HCT116 (cell line): ENCODE data around the gene ADCY1. TPM values are rescaled to one million over a fixed set of nuclear protein-coding genes. Genes with fewer than 3 reads are reported as not detected.

ENCODE experiments used
- ATAC-seq: fragments of 200-7000 bp; cut with Tn5 transposase; 2 replicates; pipeline ENCODE4 v1.9.1; 2020; ENCODE audit warnings: mild to moderate bottlenecking, moderate library complexity
- BruUV-seq: library from RNA; stranded (reverse); fragments of 400-500 nt; replicated peaks from 2 replicates; lab custom pipeline; 2021; lab: Mats Ljungman, UMichigan
- CTCF ChIA-PET: fragments of 300-600 bp; sonication (Branson Sonifier 250); formaldehyde crosslinking; loops from one replicate; lab custom pipeline; 2021; ENCODE audit warnings: antibody characterized with exemption; lab: Charles Lee
- POLR2A ChIA-PET: fragments of 300-600, 350-600 bp; sonication (Branson Sonifier 250); formaldehyde crosslinking; loops from one replicate; lab custom pipeline; 2021; ENCODE audit warnings: antibody characterized with exemption; lab: Charles Lee
- RAD21 ChIA-PET, 2 experiments: fragments of 300-600 bp; sonication (Branson Sonifier 250); formaldehyde crosslinking; loops; one replicate each; lab custom pipeline; 2023; ENCODE audit warnings: low total read pairs in 2 of 2; ENCODE audit not compliant: uncharacterized antibody in 2 of 2, unreplicated experiment in 2 of 2, low non-redundant PET in 1 of 2; lab: Charles Lee
- DNase-seq: peaks from one replicate; pipeline ENCODE4 v3.0.0-alpha.2; 2010; ENCODE audit warnings: low read depth, low spot score
- H2AFZ ChIP-seq: fragments of 200-600 bp; shearing (Covaris generic), sonication (generic); 2 replicates; pipeline ENCODE4 v1.6.1; 2017; ENCODE audit warnings: low read depth, mixed run types, mixed read lengths, antibody characterized with exemption, low read length; ENCODE audit not compliant: poor library complexity, severe bottlenecking
- H3K27ac ChIP-seq: 2 replicates; pipeline ENCODE4 v1.5.1; 2012; ENCODE audit warnings: low read depth, low read length
- H3K27me3 ChIP-seq: fragments of 200-600 bp; sonication (generic); 2 replicates; pipeline ENCODE4 v1.6.1; 2016; ENCODE audit warnings: mixed run types, low read length, mixed read lengths; ENCODE audit not compliant: insufficient read depth
- H3K36me3 ChIP-seq, 2 experiments: fragments of 200-500 bp in 1 of 2; fragments of 200-600 bp in 1 of 2; sonication (Bioruptor generic) in 1 of 2; sonication (generic) in 1 of 2; 2 replicates each; pipeline versions ENCODE4 v1.5.1 to v1.6.1; 2014 to 2016; ENCODE audit warnings: low read length in 2 of 2, inconsistent platforms in 1 of 2, mixed read lengths in 1 of 2, mixed run types in 1 of 2; ENCODE audit not compliant: insufficient read depth in 2 of 2, control insufficient read depth in 1 of 2
- H3K4me1 ChIP-seq, 2 experiments: fragments of 200-600 bp in 1 of 2; sonication (generic) in 1 of 2; 2 replicates each; pipeline versions ENCODE4 v1.5.1 to v1.6.1; 2012 to 2017; ENCODE audit warnings: low read length in 2 of 2, inconsistent platforms in 1 of 2, mild to moderate bottlenecking in 1 of 2, mixed read lengths in 1 of 2, mixed run types in 1 of 2, moderate library complexity in 1 of 2; ENCODE audit not compliant: insufficient read depth in 2 of 2, control insufficient read depth in 1 of 2
- H3K4me2 ChIP-seq: fragments of 200-600 bp; sonication (generic); 2 replicates; pipeline ENCODE4 v1.6.1; 2017; ENCODE audit warnings: mixed run types, low read length, mixed read lengths
- H3K4me3 ChIP-seq, 2 experiments: fragments of 200-600 bp in 1 of 2; sonication (generic) in 1 of 2; replicated peaks in 1 of 2; 2 replicates each; pipeline ENCODE4 v1.5.1; 2011 to 2016; ENCODE audit warnings: low read length in 2 of 2, control low read depth in 1 of 2, low read depth in 1 of 2, mild to moderate bottlenecking in 1 of 2, mixed read lengths in 1 of 2, mixed run types in 1 of 2
- H3K79me2 ChIP-seq: fragments of 200-600 bp; sonication (generic); 2 replicates; pipeline ENCODE4 v1.6.1; 2017; ENCODE audit warnings: mild to moderate bottlenecking, mixed run types, low read length, moderate library complexity, mixed read lengths; ENCODE audit not compliant: insufficient read depth
- H3K9ac ChIP-seq: fragments of 200-600 bp; sonication (generic); 2 replicates; pipeline ENCODE4 v1.6.1; 2016; ENCODE audit warnings: low read length, mixed read lengths
- H3K9me2 ChIP-seq: fragments of 200-600 bp; sonication (generic), shearing (Covaris generic); 2 replicates; pipeline ENCODE4 v1.6.1; 2017; ENCODE audit warnings: mixed run types, mild to moderate bottlenecking, moderate library complexity; ENCODE audit not compliant: insufficient read depth
- H3K9me3 ChIP-seq, 2 experiments: fragments of 200-500 bp in 1 of 2; fragments of 200-600 bp in 1 of 2; sonication (Bioruptor generic) in 1 of 2; sonication (generic) in 1 of 2; 2 replicates each; pipeline ENCODE4 v1.6.1; 2014 to 2017; ENCODE audit warnings: low read length in 2 of 2, mixed read lengths in 2 of 2, inconsistent platforms in 1 of 2, low read depth in 1 of 2, mild to moderate bottlenecking in 1 of 2, mixed run types in 1 of 2, moderate library complexity in 1 of 2; ENCODE audit not compliant: control insufficient read depth in 1 of 2, insufficient read depth in 1 of 2
- H4K20me1 ChIP-seq: fragments of 200-600 bp; sonication (generic), shearing (Covaris generic); 2 replicates; pipeline ENCODE4 v1.6.1; 2017; ENCODE audit warnings: mixed run types, mild to moderate bottlenecking, moderate library complexity; ENCODE audit not compliant: insufficient read depth
- ATF3 ChIP-seq: IDR thresholded peaks from 2 replicates; pipeline ENCODE4 v1.6.1; 2012
- CEBPB ChIP-seq: IDR thresholded peaks from 2 replicates; pipeline ENCODE4 v1.6.1; 2012; ENCODE audit warnings: low read depth
- EGR1 ChIP-seq: IDR thresholded peaks from 2 replicates; pipeline ENCODE4 v1.6.1; 2012; ENCODE audit warnings: low read depth
- JUND ChIP-seq: IDR thresholded peaks from 2 replicates; pipeline ENCODE4 v1.6.1; 2012
- MAX ChIP-seq: IDR thresholded peaks from 2 replicates; pipeline ENCODE4 v1.6.1; 2012
- POLR2A ChIP-seq: IDR thresholded peaks from 2 replicates; pipeline ENCODE4 v1.7.0; 2011; ENCODE audit warnings: borderline replicate concordance; ENCODE audit not compliant: insufficient read depth, insufficient read length; ENCODE audit errors: extremely low read depth
- POLR2AphosphoS5 ChIP-seq: IDR thresholded peaks from 2 replicates; pipeline ENCODE4 v1.6.1; 2011; ENCODE audit warnings: mild to moderate bottlenecking, low read depth, low read length, moderate library complexity
- RAD21 ChIP-seq: IDR thresholded peaks from 2 replicates; pipeline ENCODE4 v1.6.1; 2012; ENCODE audit warnings: low read depth, mild to moderate bottlenecking
- REST ChIP-seq: IDR thresholded peaks from 2 replicates; pipeline ENCODE4 v1.6.1; 2012; ENCODE audit warnings: low read depth
- SIN3A ChIP-seq: IDR thresholded peaks from 2 replicates; pipeline ENCODE4 v1.6.1; 2012; ENCODE audit warnings: low read depth
- SP1 ChIP-seq: IDR thresholded peaks from 2 replicates; pipeline ENCODE4 v1.6.1; 2012; ENCODE audit warnings: low read depth
- TCF7L2 ChIP-seq: IDR thresholded peaks from 2 replicates; pipeline ENCODE4 v1.7.0; 2011; ENCODE audit warnings: borderline replicate concordance, inconsistent platforms; ENCODE audit not compliant: insufficient read depth, insufficient read length; ENCODE audit errors: extremely low read depth
- YY1 ChIP-seq: IDR thresholded peaks from 2 replicates; pipeline ENCODE4 v1.6.1; 2011; ENCODE audit warnings: low read length, low read depth, moderate library complexity, mild to moderate bottlenecking; ENCODE audit not compliant: insufficient replicate concordance; ENCODE audit errors: extremely low read depth
- ZFX ChIP-seq: fragments of 450-650 bp; IDR thresholded peaks from 2 replicates; pipeline ENCODE4 v1.6.1; 2017
- ZNF274 ChIP-seq: fragments of 200-500 bp; sonication (Bioruptor generic); IDR thresholded peaks from 2 replicates; pipeline ENCODE4 v1.6.1; 2014; ENCODE audit warnings: mild to moderate bottlenecking, low read depth, low read length, inconsistent platforms
- intact Hi-C: fragments of 100-400 bp; cut with micrococcal nuclease; formaldehyde crosslinking; loops from 2 replicates; pipeline ENCODE4 v1.10.0; 2022
- total RNA-seq: library from RNA; stranded (reverse); gene quantifications from one replicate; pipeline ENCODE4 v1.2.1, GENCODE V29; 2021; ENCODE audit not compliant: unreplicated experiment

Gene ADCY1
- total RNA-seq, 1 experiment from 2014 or later: 0.05 TPM

- Histone ChIP-seq H3K79me2 (no peaks in the 10 kb centered on the region), H3K4me2 (no peak overlapping the region), H3K4me1 (no peaks in the 10 kb centered on the region), H3K36me3 (no peaks in the 10 kb centered on the region), H3K27ac (no peak overlapping the region), H3K27me3 (peaks cover 36% of the 10 kb centered on the region), H3K4me3 (no peak overlapping the region), H3K9ac (no peak overlapping the region), H3K9me2 (no peaks in the 10 kb centered on the region), H4K20me1 (no peaks in the 10 kb centered on the region), H2AFZ (no peak overlapping the region), H3K9me3 (no peaks in the 10 kb centered on the region)
- intact Hi-C loops: no loop called here
- POLR2A ChIA-PET: no interaction called here
- no TSS peak for BruUV-seq
- CTCF ChIA-PET: no interaction called here
- ATAC-seq (no peak), DNase-seq (no peak)
- RAD21 ChIA-PET: no interaction called here
- no peak for TF ChIP-seq YY1
- TF ChIP-seq SIN3A: no peak
- TF ChIP-seq JUND: no peak
- no peak for TF ChIP-seq MAX
- no peak for TF ChIP-seq RAD21
Observed at GRCh38 chr7:45574416-45574668, 174 bp downstream of the ADCY1 start.

- DNase-seq (no peak), ATAC-seq (no peak)
- H3K4me2 ChIP-seq: no peak overlapping the region
- H3K9me3 ChIP-seq: no peaks in the 10 kb centered on the region
- H3K4me3 ChIP-seq: no peak overlapping the region
- CTCF ChIA-PET: no interaction called here
- no peaks in the 10 kb centered on the region for H4K20me1 ChIP-seq
- no peak overlapping the region for H2AFZ ChIP-seq
- POLR2A ChIA-PET: no interaction called here
- intact Hi-C loops: no loop called here
- H3K9ac ChIP-seq: no peak overlapping the region
- peaks cover 30% of the 10 kb centered on the region for H3K27me3 ChIP-seq
- RAD21 ChIA-PET: no interaction called here
- H3K36me3 ChIP-seq: no peaks in the 10 kb centered on the region
- no peaks in the 10 kb centered on the region for H3K9me2 ChIP-seq
- BruUV-seq: no TSS peak
- no peaks in the 10 kb centered on the region for H3K79me2 ChIP-seq
- H3K4me1 ChIP-seq: no peaks in the 10 kb centered on the region
- no peak overlapping the region for H3K27ac ChIP-seq
- TF ChIP-seq ZFX (no peak), SP1 (no peak), TCF7L2 (no peak), MAX (no peak), ZNF274 (no peak), RAD21 (no peak), CEBPB (no peak), SIN3A (no peak), EGR1 (no peak), ATF3 (no peak), REST (no peak), YY1 (no peak), POLR2AphosphoS5 (no peak), POLR2A (no peak)
Observed at GRCh38 chr7:45574669-45575500, 717 bp downstream of the ADCY1 start.
